NCI-H146 treated with DMSO at 0.1 percent for 48 hours (cell line): Measurements from ENCODE around the gene PALM3.
"Not testable (repeated sequence)": the region's sequence is repeated elsewhere in the genome, so short reads cannot be mapped to it uniquely, and the experiment has no call there.

Source experiments
- DNase-seq: peaks from one replicate; lab custom pipeline; 2025; ENCODE audit not compliant: unreplicated experiment; lab: John Stamatoyannopoulos, UW

PALM3 gene

DNA sequence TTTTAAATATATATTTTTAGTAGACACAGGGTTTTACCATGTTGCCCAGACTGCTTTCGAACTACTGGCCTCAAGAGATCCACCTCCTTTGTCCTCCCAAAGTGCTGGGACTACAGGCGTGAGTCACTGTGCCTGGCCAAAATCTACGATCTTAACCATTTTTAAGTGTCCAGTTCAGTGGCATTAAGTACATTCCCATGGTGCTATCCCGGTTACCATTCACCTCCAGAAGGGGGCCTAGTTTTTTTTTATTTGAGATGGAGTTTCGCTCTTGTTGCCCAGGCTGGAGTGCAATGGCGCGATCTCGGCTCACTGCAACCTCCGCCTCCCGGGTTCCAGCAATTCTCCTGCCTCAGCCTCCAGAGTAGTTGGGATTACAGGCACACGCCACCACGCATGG lies 26.7 kb downstream of the PALM3 start:
- DNase-seq = not testable (repeated sequence)

DNA sequence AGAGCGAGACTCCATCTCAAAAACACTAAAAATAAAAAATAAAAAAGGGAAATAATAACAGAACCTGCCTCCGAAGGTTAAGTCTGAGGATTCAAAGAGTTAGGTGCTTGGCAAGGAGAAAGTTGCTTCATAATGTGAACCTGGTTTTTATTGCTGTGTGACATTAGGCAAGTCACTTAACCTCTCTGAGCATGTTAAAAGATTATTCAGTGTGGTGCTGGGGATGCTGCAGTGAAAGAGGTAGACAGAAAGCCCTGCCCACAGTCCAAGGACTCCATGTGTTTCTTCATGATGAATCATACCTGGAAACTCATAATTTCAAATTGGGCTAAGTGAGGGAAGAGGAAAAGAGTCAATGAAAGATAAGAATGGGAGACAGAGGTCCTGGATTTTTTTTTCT lies 27.9 kb downstream of the PALM3 start:
- no peak for DNase-seq

DNA sequence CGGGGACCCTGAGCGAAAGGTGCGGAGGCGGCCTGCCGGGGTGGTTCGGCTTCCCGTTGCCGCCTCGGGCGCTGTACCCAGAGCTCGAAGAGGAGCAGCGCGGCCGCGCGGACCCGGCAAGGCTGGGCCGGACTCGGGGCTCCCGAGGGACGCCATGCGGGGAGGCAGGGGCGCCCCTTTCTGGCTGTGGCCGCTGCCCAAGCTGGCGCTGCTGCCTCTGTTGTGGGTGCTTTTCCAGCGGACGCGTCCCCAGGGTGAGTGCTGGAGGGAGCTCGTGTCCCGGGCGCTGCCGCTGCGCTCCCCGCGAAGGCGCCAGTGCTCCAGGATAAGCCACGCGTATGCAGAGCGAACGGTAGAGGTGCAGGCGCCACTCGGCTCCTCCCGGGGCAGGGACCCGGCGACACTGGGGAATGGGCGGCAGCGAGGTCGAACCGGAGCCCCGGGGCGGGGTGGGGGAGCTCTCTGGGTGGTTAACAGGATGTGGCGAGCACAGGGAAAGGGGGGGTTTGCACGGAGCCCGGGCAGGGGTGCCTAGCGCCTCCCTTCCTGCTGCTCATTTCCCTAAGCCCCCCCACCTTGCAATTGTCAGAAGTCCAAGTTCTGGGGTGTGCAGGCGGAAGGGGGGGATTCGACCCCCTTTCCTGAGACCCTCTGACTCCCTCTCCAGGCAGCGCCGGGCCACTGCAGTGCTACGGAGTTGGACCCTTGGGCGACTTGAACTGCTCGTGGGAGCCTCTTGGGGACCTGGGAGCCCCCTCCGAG lies 30.0 kb downstream of the PALM3 start, which contains the start of gene IL27RA:
Gene IL27RA, plus strand, starts transcription at position 44 of the 762 bp plus-strand sequence. Its CDS starts 111 bp downstream, at position 155.
- peak; percentile 45 for DNase-seq

DNA sequence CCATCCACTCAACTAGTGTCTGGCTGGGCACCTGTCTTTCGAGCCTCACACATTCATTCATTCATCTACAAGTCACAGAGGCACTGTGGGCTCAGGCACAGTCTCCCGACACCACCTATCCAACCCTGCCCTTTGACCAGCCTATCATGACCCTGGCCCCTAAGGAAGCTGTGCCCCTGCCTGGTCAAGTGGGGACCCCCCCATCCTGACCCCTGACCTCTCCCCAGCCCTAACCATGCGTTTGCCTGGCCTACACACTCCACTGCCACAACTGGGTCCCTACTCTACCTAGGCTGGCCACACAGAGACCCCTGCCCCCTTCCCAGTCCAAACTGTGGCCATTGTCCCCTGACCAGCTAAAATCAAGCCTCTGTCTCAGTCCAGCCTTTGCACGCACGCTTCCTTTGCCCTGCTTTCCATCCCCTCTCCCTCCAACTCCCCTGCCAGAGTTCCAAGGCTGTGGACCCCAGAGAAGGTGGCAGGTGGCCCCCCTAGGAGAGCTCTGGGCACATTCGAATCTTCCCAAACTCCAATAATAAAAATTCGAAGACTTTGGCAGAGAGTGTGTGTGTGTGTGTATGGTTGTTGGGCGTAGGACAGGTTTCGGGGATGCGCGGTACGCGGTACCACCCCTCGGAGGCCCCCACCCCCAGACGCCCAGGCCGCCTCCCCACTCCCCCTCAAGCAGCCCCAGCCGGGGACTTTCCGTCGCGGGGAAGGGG lies 30.7 kb downstream of the PALM3 start:
- no peak for DNase-seq

DNA sequence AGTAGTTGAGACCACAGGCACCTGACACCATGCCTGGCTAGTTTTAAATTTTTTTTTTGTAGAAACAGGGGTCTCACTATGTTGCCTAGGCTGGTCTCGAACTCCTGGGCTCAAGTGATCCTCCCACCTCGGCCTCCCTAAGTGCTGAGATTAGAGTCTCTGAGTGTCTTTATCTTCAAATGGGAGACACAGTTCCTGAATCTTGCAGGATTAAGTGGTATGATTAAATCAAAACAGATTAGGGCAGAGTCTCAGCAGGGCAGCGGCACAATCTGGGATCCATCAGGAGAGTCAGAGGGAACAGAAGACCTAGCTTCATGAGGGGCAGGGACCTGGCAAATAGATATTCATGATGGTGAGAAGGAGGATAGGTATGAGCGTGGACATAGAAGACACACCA lies 33.0 kb downstream of the PALM3 start:
- no peak for DNase-seq

DNA sequence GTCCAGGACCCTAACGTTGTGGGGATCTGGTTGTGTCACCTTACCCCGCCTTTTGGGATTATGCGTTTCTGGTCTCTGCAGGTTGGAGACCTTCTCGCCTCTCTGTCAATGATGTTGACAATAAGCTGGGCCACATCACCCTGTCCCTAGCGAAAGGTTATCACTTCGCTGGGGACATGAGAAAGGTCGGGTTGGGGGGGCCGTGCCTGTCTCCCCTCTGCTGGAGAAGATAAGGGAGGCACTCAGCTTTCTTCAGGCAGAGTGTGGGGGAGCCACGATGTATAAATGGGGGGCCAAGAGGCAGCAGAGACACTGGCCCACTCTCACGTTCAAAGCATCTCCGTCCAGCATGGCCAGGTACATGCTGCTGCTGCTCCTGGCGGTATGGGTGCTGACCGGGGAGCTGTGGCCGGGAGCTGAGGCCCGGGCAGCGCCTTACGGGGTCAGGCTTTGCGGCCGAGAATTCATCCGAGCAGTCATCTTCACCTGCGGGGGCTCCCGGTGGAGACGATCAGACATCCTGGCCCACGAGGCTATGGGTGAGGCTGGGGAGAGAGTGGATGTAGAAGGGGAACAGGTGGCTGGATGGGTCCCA lies 33.9 kb downstream of the PALM3 start, which contains the start of gene RLN3:
Gene RLN3, plus strand, starts transcription at position 293 of the 595 bp plus-strand sequence. Its CDS starts 57 bp downstream, at position 350.
- no peak for DNase-seq

DNA sequence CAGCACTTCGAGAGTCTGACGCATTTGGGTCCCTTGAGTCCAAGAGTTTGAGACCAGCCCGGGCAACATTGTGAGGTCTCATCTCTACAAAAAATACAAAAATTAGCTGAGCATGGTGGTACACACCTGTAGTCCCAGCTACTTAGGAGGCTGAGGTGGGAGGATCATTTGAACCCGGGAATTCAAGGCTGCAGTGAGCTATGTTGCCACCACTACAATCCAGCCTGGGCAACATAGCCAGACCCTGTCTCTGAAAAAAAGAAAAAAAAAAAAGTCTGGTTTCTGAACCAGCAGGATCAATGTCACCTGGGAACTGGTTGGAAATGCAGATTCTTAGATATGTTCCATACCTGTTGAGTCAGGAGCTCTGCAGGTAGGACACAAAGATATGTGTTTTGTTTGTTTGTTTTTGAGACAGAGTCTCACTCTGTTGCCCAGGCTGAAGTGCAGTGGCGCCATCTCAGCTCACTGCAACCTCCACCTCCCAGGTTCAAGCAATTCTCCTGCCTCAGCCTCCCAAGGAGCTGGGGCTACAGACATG lies 35.2 kb downstream of the PALM3 start:
- DNase-seq = not testable (repeated sequence)

DNA sequence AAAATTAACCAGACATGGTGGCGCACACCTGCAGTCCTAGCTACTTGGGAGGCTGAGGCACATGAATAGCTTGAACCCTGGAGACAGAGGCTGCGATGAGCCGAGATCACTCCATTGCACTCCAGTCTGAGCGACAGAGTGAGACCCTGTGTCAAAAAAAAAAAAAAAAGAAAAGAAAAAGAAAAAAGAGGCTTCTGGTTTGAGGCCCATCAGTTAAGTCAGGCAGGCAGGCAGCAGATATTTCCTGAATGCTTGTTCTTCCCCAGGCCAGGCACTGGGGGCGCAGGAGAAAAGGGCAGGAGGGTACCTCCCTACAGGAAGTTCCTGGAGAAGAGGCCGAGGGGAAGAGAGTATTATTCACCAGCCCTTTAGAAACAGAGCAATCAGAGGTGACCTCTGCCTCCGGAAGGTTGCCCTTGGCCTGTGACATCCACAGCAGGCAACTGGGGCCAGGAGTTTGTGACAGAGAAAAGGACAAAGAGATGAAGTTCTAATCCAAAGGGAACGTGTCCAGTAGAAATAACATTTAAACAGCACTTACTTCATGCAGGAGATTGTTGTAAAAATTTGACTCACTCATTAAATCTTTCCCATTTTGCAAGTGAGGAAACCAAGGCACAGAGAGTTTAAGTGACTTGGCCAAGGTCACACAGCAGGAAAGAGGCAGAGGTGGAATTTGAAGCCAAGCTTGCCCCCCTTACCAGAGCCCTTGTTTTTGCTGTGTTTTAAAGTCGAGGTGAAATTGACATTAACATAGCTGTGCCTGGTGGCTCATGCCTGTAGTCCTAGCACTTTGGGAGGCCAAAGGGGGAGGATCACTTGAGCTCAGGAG lies 38.3 kb downstream of the PALM3 start:
- peak; percentile 50 for DNase-seq

DNA sequence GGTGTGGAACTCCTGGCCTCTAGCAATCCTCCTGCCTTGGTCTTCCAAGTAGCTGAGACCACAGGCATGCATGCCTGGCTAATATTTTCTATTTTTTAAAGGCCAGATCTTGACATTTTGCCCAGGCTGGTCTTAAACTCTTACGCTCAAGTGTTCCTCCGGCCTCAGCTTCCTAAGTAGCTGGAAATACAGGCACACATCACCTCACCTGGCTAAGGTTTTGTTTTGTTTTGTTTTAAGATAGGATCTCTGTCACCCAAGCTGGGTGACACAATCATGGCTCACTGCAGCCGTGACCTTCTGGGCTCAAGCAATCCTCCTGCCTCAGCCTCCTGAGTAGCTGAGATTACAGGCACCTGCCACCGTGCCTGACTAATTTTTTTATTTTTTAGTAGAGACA lies 39.4 kb downstream of the PALM3 start:
- no peak for DNase-seq

DNA sequence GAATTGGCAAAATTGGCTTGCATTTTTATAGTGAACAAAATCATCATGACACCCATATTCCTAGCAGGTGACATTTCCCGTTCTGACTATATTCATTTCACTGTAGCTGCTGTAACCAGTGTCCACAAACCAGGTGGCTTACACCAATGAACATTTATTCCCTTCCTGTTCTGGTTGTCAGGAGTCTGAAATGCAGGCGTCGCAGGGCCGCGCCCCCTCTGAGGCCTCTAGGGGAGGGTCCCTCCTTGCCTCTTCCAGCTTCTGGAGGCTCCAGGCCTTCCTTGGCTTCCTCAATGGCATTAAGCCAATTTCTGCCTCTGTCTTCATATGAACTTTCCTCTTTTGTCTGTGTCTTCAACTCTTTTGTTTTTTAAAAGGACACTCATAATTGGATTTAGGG lies 40.4 kb downstream of the PALM3 start:
- DNase-seq = no peak

DNA sequence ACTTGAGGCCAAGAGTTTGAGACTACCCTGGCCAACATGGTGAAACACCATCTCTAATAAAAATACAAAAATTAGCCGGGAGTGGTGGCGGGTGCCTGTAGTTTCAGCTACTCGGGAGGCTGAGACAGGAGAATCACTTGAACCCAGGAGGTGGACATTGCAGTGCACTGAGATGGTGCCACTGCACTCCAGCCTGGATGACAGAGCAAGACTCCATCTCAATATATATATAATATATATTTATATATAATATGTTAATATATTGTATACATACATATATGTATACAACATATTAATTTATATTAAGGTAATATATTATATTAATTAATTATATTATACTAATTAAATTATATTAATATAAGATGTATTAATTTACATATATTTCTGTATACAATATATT lies 42.1 kb downstream of the PALM3 start:
- DNase-seq = not testable (repeated sequence)

DNA sequence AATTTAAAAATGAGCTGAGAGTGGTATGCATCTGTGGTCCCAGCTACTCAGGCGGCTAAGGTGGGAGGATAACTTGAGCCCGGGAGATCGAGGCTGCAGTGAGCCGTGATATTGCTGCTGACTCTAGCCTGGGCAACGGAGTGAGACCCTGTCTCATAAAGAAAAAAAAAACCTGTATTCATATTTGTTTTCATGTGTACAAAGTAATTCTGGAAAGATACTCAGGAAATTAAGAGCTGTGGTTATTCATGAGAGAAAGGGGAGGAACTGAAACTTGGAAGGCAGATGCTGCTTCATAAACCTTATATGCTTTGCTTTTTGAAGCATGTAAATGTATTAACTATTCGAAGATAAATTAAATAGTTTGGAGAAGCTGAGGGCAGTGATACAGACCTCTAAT lies 42.8 kb downstream of the PALM3 start:
- no peak for DNase-seq

DNA sequence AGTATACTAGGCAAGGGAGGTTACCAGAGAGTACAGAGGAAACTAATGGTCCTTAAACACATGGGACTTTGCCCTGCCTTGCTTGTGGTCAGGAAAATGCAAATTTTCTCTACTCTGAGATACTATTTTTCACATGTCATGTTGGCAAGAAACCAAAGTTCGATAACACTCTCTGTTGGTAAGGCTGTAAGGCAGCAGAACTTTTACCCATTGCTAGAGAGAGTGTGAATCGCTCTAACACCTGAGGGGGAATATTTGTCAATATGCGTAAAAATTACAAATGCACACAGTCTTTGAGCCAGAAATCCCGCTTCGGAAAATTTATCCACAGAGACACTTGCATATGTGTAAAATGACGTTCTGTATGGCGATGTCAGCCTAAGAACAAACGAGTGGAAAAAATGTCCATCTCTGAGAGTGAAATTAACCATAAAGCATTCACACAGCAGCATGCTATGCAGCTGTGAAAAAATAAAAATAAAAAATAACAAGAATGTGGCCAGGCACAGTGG lies 46.3 kb downstream of the PALM3 start:
- DNase-seq = no peak

DNA sequence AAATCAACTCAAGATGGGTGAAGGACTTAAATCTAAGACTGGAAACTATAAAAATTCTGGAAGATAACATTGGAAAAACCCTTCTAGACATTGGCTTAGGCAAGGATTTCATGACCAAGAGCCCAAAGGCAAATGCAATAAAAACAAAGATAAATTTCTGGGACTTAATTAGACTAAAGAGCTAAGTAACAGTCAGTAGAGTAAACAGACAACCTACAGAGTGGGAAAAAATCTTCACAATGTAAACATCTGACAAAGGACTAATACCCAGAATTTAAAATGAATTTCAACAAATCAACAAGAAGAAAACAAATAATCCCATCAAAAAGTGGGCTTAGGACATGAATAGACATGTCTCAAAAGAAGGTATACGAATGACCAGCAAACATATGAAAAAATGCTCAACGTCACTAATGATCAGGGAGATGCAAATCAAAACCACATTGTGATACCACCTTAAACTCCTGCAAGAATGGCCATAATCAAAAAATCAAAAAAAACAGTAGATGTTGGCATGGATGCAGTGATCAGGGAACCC lies 49.4 kb downstream of the PALM3 start:
- peak; percentile 34 for DNase-seq

DNA sequence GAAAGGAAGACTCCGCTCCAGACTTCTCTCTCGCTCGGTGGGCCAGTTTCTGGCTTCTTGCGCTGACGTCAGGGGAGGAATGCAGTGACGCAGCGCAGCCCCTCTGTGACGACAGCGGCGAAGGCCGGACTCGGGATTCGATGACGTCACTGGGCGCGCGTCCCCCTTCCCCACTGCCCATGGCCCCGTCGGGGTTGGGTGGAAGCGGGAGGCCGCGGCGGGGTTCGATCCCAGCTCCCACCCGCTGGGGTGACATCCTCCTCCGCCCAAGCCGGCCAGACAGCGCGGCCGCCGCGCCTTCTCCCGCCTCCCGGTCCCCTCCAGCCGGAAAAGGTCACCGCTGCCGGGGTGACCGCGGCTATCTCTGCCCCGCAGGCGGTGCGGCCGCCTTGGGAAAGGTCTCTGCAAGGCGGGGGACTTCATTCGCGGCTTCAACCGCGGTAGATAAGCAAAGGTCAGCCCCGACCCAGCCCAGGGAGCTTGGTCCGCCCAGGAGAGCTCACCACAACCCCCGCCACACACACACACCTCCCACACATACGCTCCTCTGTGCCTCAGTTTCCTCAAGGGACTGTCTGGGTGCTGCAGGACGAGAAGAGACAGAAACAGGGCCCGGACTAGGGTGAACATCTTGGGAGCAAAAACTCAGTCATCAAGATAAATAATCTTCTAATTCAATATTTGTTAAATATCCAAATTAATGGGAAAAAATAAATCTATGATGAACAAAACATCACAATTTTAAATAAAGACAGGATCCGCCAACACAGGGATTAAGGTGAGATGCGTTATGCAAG lies 54.9 kb downstream of the PALM3 start:
- peak; percentile 94 for DNase-seq

DNA sequence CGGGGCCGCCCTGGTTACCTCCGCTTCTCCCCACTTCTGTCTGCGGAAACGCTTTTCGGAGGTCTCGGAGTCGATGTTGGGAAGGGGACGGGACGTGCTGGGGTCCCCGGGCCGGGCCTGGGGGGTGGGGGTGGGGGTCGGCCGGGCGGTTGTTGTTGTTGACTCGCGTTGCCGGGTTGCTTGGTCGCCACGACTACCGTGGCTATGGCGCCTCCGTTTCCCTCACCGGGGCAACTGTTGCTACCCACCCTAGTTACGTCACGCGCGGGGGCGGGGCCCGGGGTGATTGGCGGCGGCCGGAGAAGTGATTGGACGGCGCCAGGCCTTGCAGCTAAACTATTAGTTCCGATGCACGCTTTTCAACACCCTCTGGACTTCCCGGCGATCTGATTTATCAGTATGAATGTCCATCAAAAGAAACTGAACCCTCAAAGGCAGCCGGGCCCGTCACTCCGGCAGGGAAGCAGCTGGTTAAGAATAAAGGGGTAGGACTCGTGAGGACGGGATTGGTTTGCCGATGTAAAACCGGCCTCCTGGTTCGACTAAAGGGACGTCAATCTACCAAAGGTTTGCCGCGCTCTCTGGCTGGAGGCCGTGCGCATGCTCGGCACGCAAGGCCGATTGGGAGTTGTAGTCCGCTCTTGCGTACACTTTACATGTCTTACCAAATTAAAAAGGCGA lies 55.7 kb downstream of the PALM3 start, which contains the start of gene RFX1:
Gene RFX1, minus strand, starts transcription at position 236 of the 681 bp plus-strand sequence. CDS start 12,477 bp downstream, outside the sequence.
- DNase-seq = peak; percentile 100

DNA sequence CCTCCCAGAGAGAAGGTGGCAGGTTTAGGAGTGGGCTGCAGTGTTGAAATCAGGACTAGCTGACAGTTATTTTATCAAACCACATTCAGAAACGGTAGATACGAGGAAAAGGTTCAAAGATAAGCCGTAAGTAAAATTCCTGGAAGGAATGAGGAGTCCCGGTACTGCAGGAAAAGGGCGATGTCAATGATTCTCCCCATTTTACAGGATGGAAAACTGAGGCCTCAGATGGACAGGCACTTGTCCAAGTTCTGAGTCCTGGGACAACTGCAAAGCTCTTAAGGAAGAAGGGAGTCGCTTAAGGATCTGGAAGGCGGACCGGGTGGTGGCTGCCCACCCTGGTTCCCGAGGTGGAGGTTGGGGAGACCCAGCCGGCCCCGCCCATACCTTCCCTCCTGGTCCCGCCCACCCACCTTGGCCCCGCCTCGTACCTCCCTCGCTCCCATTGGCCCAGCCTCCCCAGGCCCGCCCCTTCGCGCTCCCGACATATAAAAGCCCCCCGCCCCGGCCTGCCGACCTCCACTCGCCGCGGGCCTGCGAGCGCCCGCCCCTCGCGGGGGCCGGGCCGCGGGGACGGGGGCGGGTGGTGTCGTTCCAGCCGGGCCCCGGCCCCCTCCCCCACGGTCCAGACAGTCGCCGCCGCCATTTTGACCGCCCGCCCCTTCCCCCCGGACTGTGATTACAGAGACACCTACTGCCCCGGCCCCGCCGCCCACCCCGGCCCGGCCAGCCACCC lies 56.4 kb downstream of the PALM3 start:
- peak; percentile 50 for DNase-seq
